HG03575 (cell line): ENCODE measurements around the gene SHB.

Experiments used
- ATAC-seq: cut with Tn5 transposase; IDR thresholded peaks from one replicate; pipeline ENCODE4 v1.9.1; 2021; ENCODE audit not compliant: unreplicated experiment, insufficient number of reproducible peaks, low FRiP score; ENCODE audit errors: extremely low read depth

Gene SHB

DNA sequence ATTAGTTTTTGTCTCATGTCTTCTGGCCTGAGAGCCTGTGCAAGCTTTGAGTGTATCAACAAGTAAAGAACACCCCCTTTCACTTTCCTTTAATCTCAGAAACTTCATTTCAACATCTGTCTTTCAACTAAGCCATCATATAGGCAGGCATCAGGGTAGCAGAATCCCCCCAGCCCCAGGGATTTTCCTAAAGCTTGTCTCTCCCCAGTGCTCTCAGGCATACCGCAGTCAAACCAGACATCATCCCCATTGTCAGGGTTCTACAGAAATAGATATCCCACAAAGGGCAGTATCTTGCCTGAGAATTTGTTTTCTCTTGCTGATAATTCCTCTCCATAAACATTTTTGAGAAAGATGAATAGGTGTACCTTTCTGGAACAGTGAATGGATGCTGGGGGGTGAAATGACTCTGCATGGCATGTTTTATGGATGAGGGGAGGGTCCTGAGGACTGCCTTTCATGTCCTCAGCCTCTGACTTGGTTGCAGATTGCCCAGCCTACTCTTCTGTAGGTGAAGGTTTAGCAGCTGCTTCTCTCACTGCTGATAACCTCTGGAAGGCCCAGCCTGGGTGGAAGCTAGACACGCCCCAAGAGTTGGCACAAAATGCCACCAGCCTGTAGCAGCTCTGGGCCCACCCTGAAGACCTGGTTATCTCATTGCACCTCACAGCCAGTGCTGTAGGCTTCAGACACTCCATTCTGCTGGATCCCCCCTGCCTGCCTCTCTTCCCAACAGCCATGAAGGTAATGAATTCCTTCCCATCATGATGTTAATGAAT lies 20.5 kb upstream of the SHB start:
- ATAC-seq, result no peak

DNA sequence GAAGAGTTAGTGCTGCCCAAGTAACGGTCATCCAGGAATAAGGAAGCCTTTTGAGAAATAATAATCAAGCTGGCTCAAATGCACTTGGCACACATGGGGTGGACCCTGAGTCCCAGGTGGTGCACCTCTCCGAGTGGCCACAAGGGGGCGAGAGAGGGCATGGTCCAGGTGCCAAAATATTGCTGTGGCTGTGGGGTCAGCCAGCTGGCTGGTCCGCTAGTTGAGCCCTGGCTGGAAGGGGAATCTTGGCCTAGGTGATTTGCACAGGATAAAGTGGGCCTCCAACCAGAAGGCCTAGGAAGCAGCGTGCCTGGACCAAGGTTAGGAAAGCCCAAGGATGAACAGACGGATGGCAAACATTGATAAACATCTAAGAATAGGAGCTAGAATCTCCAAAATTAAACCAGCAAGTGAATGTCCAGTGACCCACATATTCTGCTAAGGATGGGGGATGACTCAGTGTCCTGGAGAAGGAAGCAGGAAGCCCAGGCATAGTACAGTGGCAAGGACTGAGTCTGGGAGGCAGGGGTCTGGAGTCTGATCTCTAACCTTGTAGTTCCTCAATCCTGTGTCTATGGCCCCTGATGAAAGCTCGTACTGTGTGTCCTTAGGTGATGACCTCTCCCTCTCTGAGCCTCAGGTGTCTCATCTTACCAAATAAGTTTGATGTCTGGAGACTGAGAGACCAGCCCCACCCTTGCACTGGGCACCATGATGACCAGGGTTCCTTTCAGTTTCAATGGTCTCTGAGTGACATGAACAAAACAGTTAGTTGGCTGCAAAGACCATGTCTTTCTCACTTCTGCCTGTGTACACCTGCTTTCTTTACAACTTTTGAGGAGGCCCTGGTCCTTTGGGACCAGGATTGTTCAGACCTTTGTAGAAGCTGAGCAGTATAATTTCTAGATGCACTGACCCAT lies 19.2 kb upstream of the SHB start:
- ATAC-seq, result no peak

GRCh38 chr9:38086496-38086895 lies 17.5 kb upstream of the SHB start:
- ATAC-seq, result no peak

DNA sequence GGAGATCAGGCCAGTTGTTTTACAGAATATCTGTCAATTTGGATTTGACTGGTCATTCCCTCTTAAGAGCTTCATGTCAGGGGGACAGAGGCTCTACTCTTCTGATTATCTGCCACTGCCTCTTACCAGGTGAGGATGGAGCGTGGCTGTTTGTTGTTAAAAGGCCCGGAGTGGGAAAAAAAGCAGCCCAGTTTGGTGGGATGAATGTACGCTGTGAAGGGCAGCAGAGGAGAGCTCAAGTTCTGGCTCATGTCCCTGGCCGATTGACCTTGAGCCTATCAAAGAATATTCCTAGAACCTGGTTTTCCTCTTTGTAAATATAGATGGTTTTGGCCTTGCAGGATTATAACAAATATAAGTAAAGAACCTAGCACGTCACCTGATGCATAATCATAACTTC lies 16.3 kb upstream of the SHB start:
- no peak for ATAC-seq

- ATAC-seq, result no peak
These were observed 15.5 kb upstream of the SHB start for GRCh38 chr9:38084556-38084880.

DNA sequence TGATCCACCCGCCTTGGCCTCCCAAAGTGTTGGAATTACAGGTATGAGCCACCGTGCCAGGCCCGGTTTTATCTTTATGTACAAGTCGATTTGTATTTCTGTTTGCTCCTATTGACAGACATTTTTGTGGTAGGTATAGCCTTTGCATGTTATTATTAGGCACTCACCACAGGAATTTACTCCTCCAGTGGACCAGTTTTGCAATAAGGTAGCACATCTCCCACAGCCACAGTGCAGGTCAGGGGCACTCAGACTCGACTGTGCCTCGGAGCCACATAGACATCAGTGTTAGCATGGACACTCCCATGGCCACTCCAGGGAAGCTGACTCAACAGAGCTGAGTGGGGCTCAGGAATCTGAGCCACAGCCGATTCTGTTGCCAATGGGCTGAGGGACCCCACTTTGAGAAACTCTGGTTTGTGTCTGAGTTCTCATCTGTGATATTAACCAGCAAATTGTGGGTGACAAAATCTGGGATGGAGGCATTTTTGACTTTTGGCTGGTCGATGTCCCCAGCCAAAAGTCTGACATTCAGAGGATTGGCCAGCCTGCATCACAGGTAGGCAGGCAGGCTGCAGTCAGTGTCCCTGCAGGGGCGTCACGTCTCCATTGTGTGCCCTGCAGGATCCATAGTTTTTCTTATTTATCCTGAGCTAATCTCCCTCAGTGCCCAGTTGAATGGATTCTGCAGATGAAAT lies 15.0 kb upstream of the SHB start:
- no peak for ATAC-seq

GRCh38 chr9:38082446-38083287 lies 13.6 kb upstream of the SHB start:
- ATAC-seq, result no peak

DNA sequence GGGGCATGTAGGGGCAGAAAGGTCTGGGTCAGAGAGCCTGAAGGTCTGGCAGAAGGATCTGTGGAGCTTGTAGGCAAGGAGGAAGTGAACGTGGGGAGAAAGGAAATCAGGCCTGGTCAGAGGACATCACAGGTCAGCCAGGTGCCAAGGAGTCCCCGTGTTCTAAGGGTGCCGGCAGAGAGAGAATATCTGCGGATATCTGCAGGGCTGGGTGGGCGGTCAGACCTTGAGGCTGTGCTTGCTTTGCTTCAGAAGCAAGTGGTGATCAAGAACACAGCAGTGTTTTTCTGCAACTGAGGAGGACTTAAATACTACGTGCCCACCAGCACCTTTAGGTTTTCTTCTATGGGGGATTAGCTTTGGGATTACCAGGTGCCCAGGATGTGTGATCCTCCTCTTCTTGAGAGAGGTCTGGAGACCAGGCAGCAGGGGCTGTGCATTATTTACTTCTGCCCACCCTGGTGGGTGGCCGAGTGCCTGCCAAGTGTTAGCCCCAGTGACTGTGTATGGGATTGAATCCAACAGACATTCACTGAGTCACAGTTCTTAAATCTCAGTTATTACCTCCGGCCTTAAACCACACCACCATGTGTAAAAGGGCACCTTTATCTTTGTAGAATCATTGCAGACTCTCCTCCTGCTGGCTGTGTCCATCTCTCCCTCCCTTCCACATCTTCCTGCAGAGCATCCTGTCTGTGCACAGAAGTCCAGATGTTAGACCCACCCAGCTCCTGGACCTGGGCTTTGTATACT lies 12.5 kb upstream of the SHB start:
- no peak for ATAC-seq

GRCh38 chr9:38079461-38080031 lies 10.5 kb upstream of the SHB start:
- no peak for ATAC-seq

DNA sequence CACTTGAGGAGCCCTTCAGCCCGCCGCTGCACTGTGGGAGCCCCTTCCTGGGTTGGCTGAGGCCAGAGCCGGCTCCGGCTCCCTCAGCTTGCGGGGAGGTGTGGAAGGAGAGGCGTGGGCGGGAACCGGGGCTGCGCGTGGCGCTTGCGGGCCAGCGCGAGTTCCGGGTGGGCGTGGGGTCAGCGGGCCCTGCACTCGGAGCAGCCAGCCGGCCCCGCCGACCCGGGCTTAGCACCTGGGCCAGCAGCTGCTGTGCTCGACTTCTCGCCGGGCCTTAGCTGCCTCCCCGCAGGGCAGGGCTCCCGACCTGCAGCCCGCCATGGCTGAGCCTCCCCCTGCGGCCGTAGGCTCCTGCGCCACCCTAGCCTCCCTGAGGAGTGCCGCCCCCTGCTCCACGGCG lies 6.2 kb upstream of the SHB start:
- no peak for ATAC-seq

DNA sequence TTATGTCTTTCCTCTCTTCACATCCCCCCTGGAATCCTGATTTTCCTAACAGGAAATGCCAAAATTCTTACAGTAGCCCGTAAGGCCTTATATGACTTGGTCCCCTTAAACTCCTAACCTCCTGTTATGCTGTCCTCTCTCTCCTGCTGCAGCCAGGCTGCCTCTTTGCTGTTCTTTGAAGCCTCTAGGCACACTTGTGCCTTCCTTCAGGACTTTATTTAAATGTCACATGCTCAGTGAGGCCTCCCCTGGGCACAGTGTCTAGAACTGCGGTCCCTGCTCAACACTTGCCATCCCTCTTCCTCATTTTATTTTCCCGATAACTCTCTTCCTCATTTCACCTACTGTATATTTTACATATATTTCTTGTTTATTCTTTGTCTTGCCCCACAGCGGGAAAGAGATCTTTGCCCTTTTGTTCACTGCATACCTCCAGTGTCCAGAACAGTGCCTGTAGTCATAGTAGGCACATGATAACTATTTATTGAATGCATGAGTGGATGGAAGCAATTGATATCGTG lies 5.5 kb upstream of the SHB start:
- no peak for ATAC-seq

DNA sequence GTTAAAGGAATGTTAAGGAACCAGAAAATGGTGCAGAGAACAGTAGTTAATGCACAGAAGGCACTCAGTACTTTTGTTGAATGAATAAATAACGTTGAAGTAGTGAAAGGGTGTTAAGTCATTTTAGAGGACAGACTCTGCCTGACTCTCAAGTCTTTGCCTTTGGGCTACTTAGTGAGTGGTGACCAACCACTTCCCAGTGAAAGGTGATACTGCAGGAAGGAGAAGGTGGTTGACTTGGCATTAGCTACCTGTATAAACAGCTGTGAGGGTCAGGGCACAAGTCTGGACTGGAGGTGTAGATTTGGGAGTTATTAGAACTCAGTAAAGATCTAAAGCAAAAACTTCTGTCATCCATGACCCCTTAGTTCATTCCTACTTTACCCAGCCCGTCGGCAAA lies 4.9 kb upstream of the SHB start:
- no peak for ATAC-seq

GRCh38 chr9:38071470-38072134 lies 2.6 kb upstream of the SHB start:
- ATAC-seq, result no peak

DNA sequence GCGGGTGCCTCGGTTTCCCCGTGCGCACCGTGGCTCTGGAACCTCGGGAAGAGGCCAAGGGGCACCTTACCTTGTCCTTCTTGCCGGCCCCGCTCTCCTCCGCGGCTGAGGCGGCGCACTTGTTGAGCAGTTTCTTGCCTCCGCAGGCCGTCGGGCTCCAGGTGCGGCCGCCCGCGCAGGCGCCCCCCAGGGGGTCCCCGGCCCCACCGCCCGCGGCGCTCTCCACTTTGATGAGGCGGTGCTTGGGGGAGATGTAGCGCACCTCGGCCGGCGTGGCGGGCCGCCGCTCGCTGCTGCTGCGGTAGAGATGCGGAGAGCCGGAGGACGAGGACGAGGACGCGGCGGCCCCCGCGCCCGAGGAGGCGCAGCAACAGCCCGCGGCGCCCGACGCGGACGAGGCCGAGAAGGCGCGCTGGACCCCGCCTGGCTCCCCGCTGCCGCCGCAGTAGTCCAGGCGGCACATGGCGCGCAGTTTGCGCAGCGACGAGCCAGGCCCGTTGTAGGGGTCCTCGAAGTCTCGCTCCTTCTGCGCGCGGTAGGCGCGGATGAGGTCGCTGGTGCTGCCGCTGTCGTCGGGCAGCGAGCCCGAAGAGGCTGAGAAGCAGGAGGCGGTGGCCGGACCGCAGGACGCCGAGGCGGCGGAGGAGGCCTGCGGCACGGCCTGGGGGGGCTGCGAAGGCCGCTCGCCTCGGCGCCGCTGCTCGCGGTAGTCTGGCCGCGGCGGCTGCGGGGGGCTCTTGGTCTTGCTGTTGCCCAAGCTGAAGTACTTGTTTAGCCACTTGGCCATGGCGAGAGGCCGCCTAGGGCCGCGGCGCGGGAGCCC lies 957 bp downstream of the SHB start:
- no peak for ATAC-seq

DNA sequence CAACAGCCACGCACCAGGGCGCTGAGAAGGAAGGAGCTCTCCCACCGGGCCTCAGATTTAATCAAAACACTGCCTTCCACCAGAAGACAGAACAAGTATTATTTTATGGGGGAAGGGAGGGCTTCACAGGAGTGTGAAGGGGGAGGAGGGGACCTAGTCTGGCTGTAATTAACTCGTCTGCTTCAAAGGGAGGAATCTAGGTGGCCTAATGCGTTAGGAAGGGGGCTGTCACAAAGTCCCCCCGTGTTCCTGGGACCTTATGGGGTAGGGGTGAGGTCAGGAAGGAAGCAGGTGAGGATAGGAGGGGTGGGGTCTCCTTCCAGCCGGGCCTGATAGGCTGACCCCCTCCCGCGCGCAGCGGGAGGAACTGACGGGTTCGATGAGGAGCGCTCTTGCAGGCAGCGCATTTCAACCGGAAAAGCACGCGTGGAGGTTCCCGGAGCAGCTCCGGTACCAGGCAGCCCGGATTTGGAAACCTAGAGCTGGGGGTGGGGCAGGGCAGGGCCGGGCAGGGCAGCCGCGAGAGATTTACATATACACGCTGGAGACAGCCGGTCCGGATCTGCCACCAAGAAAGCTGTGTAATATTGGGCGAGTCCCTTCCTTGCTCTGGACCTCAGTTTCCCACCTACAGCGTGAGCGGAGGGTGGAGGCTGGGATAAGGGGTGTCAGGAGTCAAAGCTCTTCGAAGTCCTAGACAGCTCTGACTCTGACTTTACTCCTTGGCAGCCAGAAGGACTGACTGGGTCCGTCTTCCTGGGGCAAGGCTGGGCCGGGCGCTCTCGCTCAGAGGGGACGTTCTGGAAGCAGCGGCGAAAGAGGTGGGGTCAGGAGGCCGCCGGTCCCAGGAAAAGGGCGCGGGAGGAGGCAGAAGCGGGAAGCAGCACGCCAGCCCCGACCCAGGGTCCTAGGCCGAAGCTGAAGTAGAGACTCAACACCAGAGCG lies 1.8 kb downstream of the SHB start:
- no peak for ATAC-seq
